ENCODE measurements around the gene KLRB1. TPM values are rescaled to one million over a fixed set of nuclear protein-coding genes. Genes with fewer than 3 reads are reported as not detected.

The KLRB1 gene
- polyA plus RNA-seq, 2 of the 4 experiments (the other 2 are of a cell fraction), result not detected

GRCh38 chr12:9634969-9635754 is 27.4 kb upstream of the KLRB1 start:
- DNase-seq (ENCODE audit: low read depth in 1 of 2, low spot score in 1 of 2) (no peak), FAIRE-seq (peak; percentile 18), ATAC-seq (no peak)
- no peak overlapping the region for H3K4me2 ChIP-seq
- TF ChIP-seq EHMT2 (IDR thresholded peaks at IDR 0.05; ENCODE audit: low read depth) (no peak), PHF8 (IDR thresholded peaks at IDR 0.05; ENCODE audit: borderline replicate concordance, low read depth) (no peak), CHD2 (IDR thresholded peaks at IDR 0.05; ENCODE audit: low read length, partially characterized antibody) (no peak), GATA3 (IDR thresholded peaks at IDR 0.05; ENCODE audit: borderline replicate concordance) (peak; percentile 15; the same call in 1 of the 2 replicates), FOXS1 (CRISPR knock-in tag; IDR thresholded peaks at IDR 0.05) (no peak), HEYL (CRISPR knock-in tag; IDR thresholded peaks at IDR 0.05) (no peak), HDAC2 (IDR thresholded peaks at IDR 0.05) (no peak)
- ChIA-PET CTCF (interaction anchor here (0.6 to 7.9 kb wide), 10 partner anchors 8 to 123 kb away, joined by 3 to 67 read pairs (median 4); no protein-coding TSS in a partner anchor), POLR2A (no interaction called here)
- no peak overlapping the region for H3K4me3 ChIP-seq
- WGBS (ENCODE audit: missing lambda C conversion rate), result 40% methylated on average over 2 of the region's 2 CpGs
- H3K27ac ChIP-seq, result no peak overlapping the region
- no peaks in the 10 kb centered on the region for H3K9me3 ChIP-seq
- no peaks in the 10 kb centered on the region for H3K4me1 ChIP-seq

- H3K9me3 ChIP-seq, result no peaks in the 10 kb centered on the region
- TF ChIP-seq RAD21 (conservative IDR thresholded peaks at IDR 0.05 in 1 of 2, IDR thresholded peaks at IDR 0.05 in 1 of 2) (peak; percentile 75), MAX (IDR thresholded peaks at IDR 0.05) (no peak), CTCF (IDR thresholded peaks at IDR 0.05) (peak; percentile 80), BCL3 (IDR thresholded peaks at IDR 0.05) (no peak), SMC3 (IDR thresholded peaks at IDR 0.05) (peak; percentile 64), REST (IDR thresholded peaks at IDR 0.05) (no peak)
- no peak for FAIRE-seq
- 0% methylated on average over 2 of the region's 2 CpGs for WGBS (ENCODE audit: missing lambda C conversion rate)
- H3K4me2 ChIP-seq, result no peak overlapping the region
- ChIA-PET CTCF (interaction anchor here (0.6 to 7.9 kb wide), 13 partner anchors 9 to 124 kb away, joined by 3 to 67 read pairs (median 4); no protein-coding TSS in a partner anchor), POLR2A (no interaction called here)
- peak in 1 of 2 experiments; percentile 78; a peak in 3 of 6 replicates for ATAC-seq
- H3K4me3 ChIP-seq, result no peak overlapping the region
- no peaks in the 10 kb centered on the region for H3K4me1 ChIP-seq
- peak; percentile 32 to 49 for DNase-seq (ENCODE audit: low read depth in 1 of 2, low spot score in 1 of 2)
- no peak overlapping the region for H3K27ac ChIP-seq
Measured at GRCh38 chr12:9634177-9634803, 26.6 kb upstream of the KLRB1 start.

Measured in A549 (cell line).